Endothelial cell of umbilical vein (primary cell): ENCODE measurements around the gene FAM78A.
"Not testable (repeated sequence)": the region's sequence is repeated elsewhere in the genome, so short reads cannot be mapped to it uniquely, and the experiment has no call there.

Experiments
- CTCF ChIP-seq, 2 donors: IDR thresholded peaks; 1 replicate in 1 of 2; 2 replicates in 1 of 2; pipeline ENCODE4 v1.5.1; 2011; ENCODE audit warnings: low read length in 2 of 2, mild to moderate bottlenecking in 2 of 2, moderate library complexity in 2 of 2, control low read depth in 1 of 2, inconsistent platforms in 1 of 2, low read depth in 1 of 2; ENCODE audit not compliant: insufficient read depth in 1 of 2; ENCODE audit errors: extremely low read depth in 1 of 2
- POLR2A ChIP-seq: IDR thresholded peaks from 2 replicates; pipeline ENCODE4 v1.6.1; 2012; ENCODE audit warnings: low read depth, mild to moderate bottlenecking, control low read depth, low read length

GRCh38 chr9:131211920-131212319, 64.4 kb downstream of the FAM78A start:
- TF ChIP-seq CTCF (IDR thresholded peaks at IDR 0.05; ENCODE audit: extremely low read depth in 1 of 2, insufficient read depth in 1 of 2, low read depth in 1 of 2, low read length in 2 of 2); POLR2A: not testable (repeated sequence)
